Smooth muscle cell (in vitro differentiated cells): Measurements from ENCODE around the gene YY1AP1. TPM values are rescaled to one million over a fixed set of nuclear protein-coding genes. Genes with fewer than 3 reads are reported as not detected.
"Not testable (repeated sequence)": the region's sequence is repeated elsewhere in the genome, so short reads cannot be mapped to it uniquely, and the experiment has no call there.

Experiments used
- DNase-seq: peaks from one replicate; lab custom pipeline; 2025; ENCODE audit not compliant: unreplicated experiment; lab: John Stamatoyannopoulos, UW
- H2AFZ ChIP-seq: fragments of 200-600 bp; sonication (generic); 2 replicates; pipeline ENCODE4 v1.6.0; 2016; ENCODE audit warnings: antibody characterized with exemption, low read depth, mild to moderate bottlenecking
- H3F3A ChIP-seq: fragments of 200-600 bp; sonication (generic); 2 replicates; pipeline ENCODE4 v1.6.0; 2017; ENCODE audit warnings: antibody characterized with exemption, low read depth
- H3K27ac ChIP-seq: fragments of 200-600 bp; sonication (generic); 2 replicates; pipeline ENCODE4 v1.5.1; 2016; ENCODE audit warnings: low read depth, mild to moderate bottlenecking
- H3K27me3 ChIP-seq: fragments of 200-600 bp; sonication (generic); 2 replicates; pipeline ENCODE4 v1.6.1; 2016; ENCODE audit warnings: low read depth, mild to moderate bottlenecking
- H3K36me3 ChIP-seq: fragments of 200-600 bp; sonication (generic); 2 replicates; pipeline ENCODE4 v1.5.1; 2016; ENCODE audit warnings: low read depth
- H3K4me1 ChIP-seq: fragments of 200-600 bp; sonication (generic); 2 replicates; pipeline ENCODE4 v1.5.1; 2016; ENCODE audit warnings: low read depth
- H3K4me2 ChIP-seq: fragments of 200-600 bp; sonication (generic); 2 replicates; pipeline ENCODE4 v1.6.0; 2016; ENCODE audit warnings: mild to moderate bottlenecking
- H3K4me3 ChIP-seq: fragments of 200-600 bp; sonication (generic); 2 replicates; pipeline ENCODE4 v1.5.1; 2016; ENCODE audit warnings: mild to moderate bottlenecking
- H3K79me2 ChIP-seq: fragments of 200-600 bp; sonication (generic); 2 replicates; pipeline ENCODE4 v1.6.0; 2016; ENCODE audit warnings: low read depth, mild to moderate bottlenecking
- H3K9ac ChIP-seq: fragments of 200-600 bp; sonication (generic); 2 replicates; pipeline ENCODE4 v1.6.0; 2016; ENCODE audit warnings: low read depth
- H3K9me3 ChIP-seq: fragments of 200-600 bp; sonication (generic); replicated peaks from 2 replicates; pipeline ENCODE4 v1.5.1; 2016; ENCODE audit warnings: low read depth
- H4K20me1 ChIP-seq: fragments of 200-600 bp; sonication (generic); 2 replicates; pipeline ENCODE4 v1.6.0; 2016; ENCODE audit warnings: low read depth
- whole genome bisulfite sequencing: methylation state at CpG from one replicate; pipeline ENCODE4 v1.1.7; 2016; ENCODE audit warnings: low lambda C conversion rate; 5-methylcytosine and 5-hydroxymethylcytosine counted together
- polyA plus RNA-seq: library from polyadenylated mRNA; unstranded; fragments of >200 nt; fragmentation: Nextera tagmentation; extraction: Ambion mirVana; gene quantifications from 2 replicates; pipeline ENCODE4 v1.2.1, GENCODE V29; 2016
- total RNA-seq: library from RNA; depleted of rRNA; stranded (reverse); fragments of >200 nt; gene quantifications from 2 replicates; pipeline ENCODE4 v1.2.3, GENCODE V29; 2014
- TF ChIP-seq, protein P1 (sequence below): fragments of 200-600 bp; sonication (generic); IDR thresholded peaks from 2 replicates; pipeline ENCODE4 v1.5.1; 2017; ENCODE audit warnings: borderline replicate concordance, mild to moderate bottlenecking, antibody characterized with exemption; ENCODE audit not compliant: insufficient read depth, poor library complexity, severe bottlenecking

Gene YY1AP1
- total and polyA plus RNA-seq, 2 experiments from 2014 or later: 27.8 to 33.9 TPM

GRCh38 chr1:155694167-155694566, 5.6 kb upstream of the YY1AP1 start:
- no peak overlapping the region for H3K9ac ChIP-seq
- H4K20me1 ChIP-seq: peaks cover 39% of the 10 kb centered on the region
- H2AFZ ChIP-seq: no peak overlapping the region
- TF ChIP-seq, protein P1, sequence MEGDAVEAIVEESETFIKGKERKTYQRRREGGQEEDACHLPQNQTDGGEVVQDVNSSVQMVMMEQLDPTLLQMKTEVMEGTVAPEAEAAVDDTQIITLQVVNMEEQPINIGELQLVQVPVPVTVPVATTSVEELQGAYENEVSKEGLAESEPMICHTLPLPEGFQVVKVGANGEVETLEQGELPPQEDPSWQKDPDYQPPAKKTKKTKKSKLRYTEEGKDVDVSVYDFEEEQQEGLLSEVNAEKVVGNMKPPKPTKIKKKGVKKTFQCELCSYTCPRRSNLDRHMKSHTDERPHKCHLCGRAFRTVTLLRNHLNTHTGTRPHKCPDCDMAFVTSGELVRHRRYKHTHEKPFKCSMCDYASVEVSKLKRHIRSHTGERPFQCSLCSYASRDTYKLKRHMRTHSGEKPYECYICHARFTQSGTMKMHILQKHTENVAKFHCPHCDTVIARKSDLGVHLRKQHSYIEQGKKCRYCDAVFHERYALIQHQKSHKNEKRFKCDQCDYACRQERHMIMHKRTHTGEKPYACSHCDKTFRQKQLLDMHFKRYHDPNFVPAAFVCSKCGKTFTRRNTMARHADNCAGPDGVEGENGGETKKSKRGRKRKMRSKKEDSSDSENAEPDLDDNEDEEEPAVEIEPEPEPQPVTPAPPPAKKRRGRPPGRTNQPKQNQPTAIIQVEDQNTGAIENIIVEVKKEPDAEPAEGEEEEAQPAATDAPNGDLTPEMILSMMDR: no peak
- H3K4me2 ChIP-seq: no peak overlapping the region
- no peaks in the 10 kb centered on the region for H3F3A ChIP-seq
- H3K4me1 ChIP-seq: peaks cover 10% of the 10 kb centered on the region
- no peak overlapping the region for H3K4me3 ChIP-seq
- no peaks in the 10 kb centered on the region for H3K36me3 ChIP-seq
- H3K27me3 ChIP-seq: no peaks in the 10 kb centered on the region
- H3K9me3 ChIP-seq: no peaks in the 10 kb centered on the region
- H3K79me2 ChIP-seq: peaks cover 100% of the 10 kb centered on the region
- no peak for DNase-seq
- no peak overlapping the region for H3K27ac ChIP-seq
- WGBS: 85% methylated on average over 7 of the region's 7 CpGs

GRCh38 chr1:155691992-155692528, 3.5 kb upstream of the YY1AP1 start:
- TF ChIP-seq, protein P1: no peak
- H4K20me1 ChIP-seq: peaks cover 21% of the 10 kb centered on the region
- no peak overlapping the region for H3K4me3 ChIP-seq
- 80% methylated on average over 8 of the region's 8 CpGs for WGBS
- no peaks in the 10 kb centered on the region for H3K9me3 ChIP-seq
- no peak overlapping the region for H3K4me2 ChIP-seq
- peaks cover 87% of the 10 kb centered on the region for H3K79me2 ChIP-seq
- H3K4me1 ChIP-seq: peaks cover 10% of the 10 kb centered on the region
- H3K27me3 ChIP-seq: no peaks in the 10 kb centered on the region
- no peaks in the 10 kb centered on the region for H3K36me3 ChIP-seq
- DNase-seq: no peak
- H3K27ac ChIP-seq: no peak overlapping the region
- no peaks in the 10 kb centered on the region for H3F3A ChIP-seq
- no peak overlapping the region for H2AFZ ChIP-seq
- no peak overlapping the region for H3K9ac ChIP-seq

DNA sequence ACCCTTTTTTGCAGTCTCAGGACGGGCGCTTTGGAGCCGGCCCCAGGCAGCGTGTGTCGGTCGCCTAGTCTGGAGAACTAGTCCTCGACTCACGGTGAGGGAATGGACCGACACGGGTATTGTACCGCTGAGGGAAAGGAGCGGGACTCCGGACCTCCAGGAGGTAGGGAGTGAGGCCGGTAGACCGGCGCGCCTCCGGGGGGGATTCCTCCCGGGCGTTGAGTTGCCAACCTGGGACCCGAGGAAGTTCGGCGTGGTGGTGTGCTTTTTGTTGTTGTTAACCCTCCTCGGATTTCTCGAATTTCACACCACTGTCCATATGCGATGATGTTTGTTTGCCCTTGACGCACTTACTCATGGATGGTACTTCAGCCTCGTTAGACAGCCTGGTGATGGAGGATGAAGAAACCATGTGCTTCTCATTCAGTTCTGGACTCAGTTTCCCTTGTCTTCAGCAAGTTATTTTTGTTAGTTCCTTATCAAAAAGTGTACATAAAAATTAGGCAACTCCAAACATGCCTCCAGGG, 570 bp upstream of the YY1AP1 start, which contains the start of gene DAP3:
DAP3 (plus strand) TSS at position 11 of the 527 bp plus-strand sequence. CDS start 20,689 bp downstream, outside the sequence.
- H3K36me3 ChIP-seq, DNase-seq: not testable (repeated sequence)
- WGBS: under 1% methylated on average over 28 of the region's 28 CpGs

DNA sequence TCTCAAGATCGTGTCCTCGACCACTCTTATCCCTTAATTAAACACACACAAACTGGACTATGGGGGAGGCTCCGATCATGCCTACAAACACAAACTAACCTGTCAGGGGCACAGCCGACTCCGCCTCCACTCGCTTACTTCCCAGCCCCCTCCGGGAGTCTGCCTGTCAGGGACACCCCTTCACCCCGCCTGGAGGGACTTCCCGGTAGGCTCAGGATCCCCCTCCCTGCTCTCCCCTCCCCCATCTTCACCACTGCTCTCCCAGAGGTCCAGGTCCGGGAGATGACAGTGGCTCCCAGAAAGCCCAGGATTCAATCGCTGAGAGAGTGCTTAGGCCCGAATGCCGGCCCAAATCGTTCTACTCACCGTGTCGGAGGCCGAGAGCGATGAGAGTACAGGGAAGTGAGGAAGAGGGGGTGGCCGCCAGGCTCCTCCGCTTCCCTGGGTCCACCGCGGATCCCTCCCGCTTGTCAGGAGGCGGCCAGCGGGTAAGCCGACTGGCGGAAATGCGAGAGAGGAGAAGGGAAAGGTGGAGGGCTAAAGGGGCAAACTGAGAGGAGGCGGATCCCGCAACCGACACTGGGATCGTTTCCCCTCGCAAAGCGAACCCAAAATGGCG, 760 bp downstream of the YY1AP1 start:
- Histone ChIP-seq H4K20me1 (peaks cover 41% of the 10 kb centered on the region), H3K79me2 (peaks cover 86% of the 10 kb centered on the region), H3K9ac (peak overlapping the region; percentile 100), H3K4me1 (peaks cover 17% of the 10 kb centered on the region), H2AFZ (peak overlapping the region; percentile 100), H3K4me3 (peak overlapping the region; percentile 100), H3K27ac (peak overlapping the region; percentile 100), H3K4me2 (peak overlapping the region; percentile 79)
- peak; percentile 70 for DNase-seq
- not testable (repeated sequence) for H3K9me3 ChIP-seq, H3K27me3 ChIP-seq, H3K36me3 ChIP-seq, H3F3A ChIP-seq
- under 1% methylated on average over 27 of the region's 35 CpGs for WGBS

More for the DNA sequence above, 570 bp upstream of the YY1AP1 start, which contains the start of gene DAP3:
- H3K79me2 ChIP-seq: peaks cover 86% of the 10 kb centered on the region
- H3K4me3 ChIP-seq: peak within 1 kb of the TSS; percentile 100
- peak within 1 kb of the TSS; percentile 100 for H2AFZ ChIP-seq
- not testable (repeated sequence) for H3F3A ChIP-seq, H3K27me3 ChIP-seq, H3K9me3 ChIP-seq
- H3K4me2 ChIP-seq: peak within 1 kb of the TSS; percentile 79
- peak within 1 kb of the TSS; percentile 100 for H3K9ac ChIP-seq
- peak within 1 kb of the TSS; percentile 100 for H3K27ac ChIP-seq
- H4K20me1 ChIP-seq: peaks cover 30% of the 10 kb centered on the region
- peaks cover 17% of the 10 kb centered on the region for H3K4me1 ChIP-seq
